K562 (cell line): ENCODE results near the gene RER1. TPM values are rescaled to one million over a fixed set of nuclear protein-coding genes. Genes with fewer than 3 reads are reported as not detected.
A peak's percentile ranks its signal among the peaks of the same experiment; 100 is the strongest.

ENCODE experiments used
- CEBPB ChIP-seq: fragments of 450-650 bp; IDR thresholded peaks from 2 replicates; pipeline ENCODE4 v1.6.1; 2016; ENCODE audit warnings: missing genetic modification characterization, missing compliant biosample characterization
- CHAMP1 ChIP-seq: fragments of 450-650 bp; IDR thresholded peaks from 2 replicates; pipeline ENCODE4 v1.6.1; 2016; ENCODE audit warnings: mild to moderate bottlenecking
- CXXC5 ChIP-seq: fragments of 250-450 bp; sonication (Bioruptor Pico); IDR thresholded peaks from 2 replicates; pipeline ENCODE4 v1.8.0; 2022; ENCODE audit warnings: inconsistent platforms, mild to moderate bottlenecking, moderate library complexity
- GTF2F1 ChIP-seq: IDR thresholded peaks from 2 replicates; pipeline ENCODE4 v1.6.1; 2011; ENCODE audit warnings: low read depth, low read length, improper control_type of control experiment
- HIVEP1 ChIP-seq: fragments of 250-450 bp; sonication (Bioruptor Pico); IDR thresholded peaks from 2 replicates; pipeline ENCODE4 v1.4.0; 2020; ENCODE audit warnings: mild to moderate bottlenecking
- NCOA4 ChIP-seq: fragments of 450-650 bp; IDR thresholded peaks from 2 replicates; pipeline ENCODE4 v1.6.1; 2018; ENCODE audit warnings: mild to moderate bottlenecking; ENCODE audit not compliant: partially characterized antibody
- SMAD4 ChIP-seq: fragments of 250-450 bp; sonication (Bioruptor Pico); conservative IDR thresholded peaks from 2 replicates; pipeline ENCODE4 v1.8.0; 2021; ENCODE audit warnings: inconsistent platforms, mild to moderate bottlenecking, moderate library complexity
- SRSF1 ChIP-seq: fragments of 200-400 bp; formaldehyde crosslinking; IDR thresholded peaks from 2 replicates; pipeline ENCODE4 v1.6.1; 2017; ENCODE audit warnings: mild to moderate bottlenecking, low read depth, low read length, moderate library complexity
- TEAD2 ChIP-seq: fragments of 450-650 bp; IDR thresholded peaks from 2 replicates; pipeline ENCODE4 v1.6.1; 2016; ENCODE audit warnings: missing genetic modification characterization, control low read depth, missing compliant biosample characterization
- TFAP4 ChIP-seq: sonication (generic); formaldehyde crosslinking; IDR thresholded peaks from 2 replicates; pipeline ENCODE4 v1.8.0; 2022; ENCODE audit warnings: missing genetic modification reagents, mild to moderate bottlenecking, moderate library complexity, borderline replicate concordance
- ZC3H4 ChIP-seq: sonication (generic); formaldehyde crosslinking; IDR thresholded peaks from 2 replicates; pipeline ENCODE4 v1.9.0; 2021; ENCODE audit warnings: missing genetic modification reagents, borderline replicate concordance
- ZFP1 ChIP-seq: fragments of 450-650 bp; formaldehyde crosslinking; IDR thresholded peaks from 2 replicates; pipeline ENCODE4 v1.4.0; 2020; ENCODE audit warnings: mild to moderate bottlenecking, mixed read lengths
- ZNF134 ChIP-seq: fragments of 250-450 bp; sonication (Bioruptor Pico); conservative IDR thresholded peaks from 2 replicates; pipeline ENCODE4 v1.4.0; 2020
- ZNF277 ChIP-seq: fragments of 250-450 bp; sonication (Bioruptor Pico); IDR thresholded peaks from 2 replicates; pipeline ENCODE4 v1.8.0; 2022; ENCODE audit warnings: inconsistent platforms, mild to moderate bottlenecking, moderate library complexity, borderline replicate concordance
- ZNF354B ChIP-seq: fragments of 250-450 bp; sonication (Bioruptor Pico); IDR thresholded peaks from 2 replicates; pipeline ENCODE4 v1.4.0; 2020
- ZNF408 ChIP-seq: fragments of 250-450 bp; sonication (Bioruptor Pico); IDR thresholded peaks from 2 replicates; pipeline ENCODE4 v1.4.0; 2020; ENCODE audit warnings: low read depth, mild to moderate bottlenecking, moderate library complexity
- polyA plus RNA-seq, 8 experiments: library from polyadenylated mRNA; depleted of rRNA in 4 of 8; stranded (reverse) in 5 of 8; unstranded in 3 of 8; fragments of >200 nt; fragmentation: Nextera tagmentation in 2 of 8; fragmentation: Illumina TruSeq in 1 of 8; extraction: Ambion mirVana in 2 of 8; extraction: Trizol in 1 of 8; gene quantifications; 2 replicates each; pipeline versions ENCODE4 v1.2.1 to v1.2.3, GENCODE V29; 2011 to 2014; ENCODE audit warnings: inconsistent platforms in 1 of 8, missing spikeins in 1 of 8
- total RNA-seq, 7 experiments: library from RNA; depleted of rRNA in 6 of 7; stranded (reverse); fragments of >200 nt in 6 of 7; fragmentation: Illumina TruSeq in 2 of 7; extraction: Trizol in 2 of 7; gene quantifications; 2 replicates each; pipeline versions ENCODE4 v1.2.1 to v1.2.3, GENCODE V29; 2011 to 2021; ENCODE audit warnings: low replicate concordance in 1 of 7
- TF ChIP-seq, protein P1 (sequence below): fragments of 150-350 bp; conservative IDR thresholded peaks from 2 replicates; pipeline ENCODE4 v1.6.1; 2014; ENCODE audit warnings: low read length
- TF ChIP-seq, protein P2 (sequence below), 2 experiments: IDR thresholded peaks; 2 replicates each; pipeline ENCODE4 v1.6.1; 2011; ENCODE audit warnings: borderline replicate concordance in 1 of 2, control low read depth in 1 of 2, low read depth in 1 of 2, low read length in 1 of 2, mild to moderate bottlenecking in 1 of 2, mixed read lengths in 1 of 2, moderate library complexity in 1 of 2; ENCODE audit not compliant: insufficient read depth in 1 of 2, insufficient read length in 1 of 2, poor library complexity in 1 of 2, severe bottlenecking in 1 of 2; ENCODE audit errors: extremely low read depth in 1 of 2

The RER1 gene
- total and polyA plus RNA-seq, 9 of the 15 experiments (the other 6 are each of a cell fraction or from before 2014, with no cell fraction given), result 19.6 to 354 (median 183) TPM

GRCh38 chr1:2391041-2391930 is at the start of gene RER1, which contains the start of gene MORN1 (continued):
- TF ChIP-seq ZFP1 (CRISPR knock-in tag), result no peak
- no peak for TF ChIP-seq ZC3H4 (CRISPR knock-in tag)
- TF ChIP-seq ZNF134 (CRISPR knock-in tag), result no peak
- no peak for TF ChIP-seq HIVEP1 (CRISPR knock-in tag)
- no peak for TF ChIP-seq CHAMP1
- TF ChIP-seq, protein P1, sequence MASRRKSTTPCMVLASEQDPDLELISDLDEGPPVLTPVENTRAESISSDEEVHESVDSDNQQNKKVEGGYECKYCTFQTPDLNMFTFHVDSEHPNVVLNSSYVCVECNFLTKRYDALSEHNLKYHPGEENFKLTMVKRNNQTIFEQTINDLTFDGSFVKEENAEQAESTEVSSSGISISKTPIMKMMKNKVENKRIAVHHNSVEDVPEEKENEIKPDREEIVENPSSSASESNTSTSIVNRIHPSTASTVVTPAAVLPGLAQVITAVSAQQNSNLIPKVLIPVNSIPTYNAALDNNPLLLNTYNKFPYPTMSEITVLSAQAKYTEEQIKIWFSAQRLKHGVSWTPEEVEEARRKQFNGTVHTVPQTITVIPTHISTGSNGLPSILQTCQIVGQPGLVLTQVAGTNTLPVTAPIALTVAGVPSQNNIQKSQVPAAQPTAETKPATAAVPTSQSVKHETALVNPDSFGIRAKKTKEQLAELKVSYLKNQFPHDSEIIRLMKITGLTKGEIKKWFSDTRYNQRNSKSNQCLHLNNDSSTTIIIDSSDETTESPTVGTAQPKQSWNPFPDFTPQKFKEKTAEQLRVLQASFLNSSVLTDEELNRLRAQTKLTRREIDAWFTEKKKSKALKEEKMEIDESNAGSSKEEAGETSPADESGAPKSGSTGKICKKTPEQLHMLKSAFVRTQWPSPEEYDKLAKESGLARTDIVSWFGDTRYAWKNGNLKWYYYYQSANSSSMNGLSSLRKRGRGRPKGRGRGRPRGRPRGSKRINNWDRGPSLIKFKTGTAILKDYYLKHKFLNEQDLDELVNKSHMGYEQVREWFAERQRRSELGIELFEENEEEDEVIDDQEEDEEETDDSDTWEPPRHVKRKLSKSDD, result no peak
- no peak for TF ChIP-seq ZNF408 (CRISPR knock-in tag)
- no peak; the same call in 1 of the 2 replicates for TF ChIP-seq SMAD4 (CRISPR knock-in tag)
- TF ChIP-seq SRSF1, result 0 out of 2 replicates have a peak, but pooled peaks have one; percentile 72
- TF ChIP-seq ZNF277, result no peak
- TF ChIP-seq TEAD2 (tag), result no peak
- TF ChIP-seq, protein P2, sequence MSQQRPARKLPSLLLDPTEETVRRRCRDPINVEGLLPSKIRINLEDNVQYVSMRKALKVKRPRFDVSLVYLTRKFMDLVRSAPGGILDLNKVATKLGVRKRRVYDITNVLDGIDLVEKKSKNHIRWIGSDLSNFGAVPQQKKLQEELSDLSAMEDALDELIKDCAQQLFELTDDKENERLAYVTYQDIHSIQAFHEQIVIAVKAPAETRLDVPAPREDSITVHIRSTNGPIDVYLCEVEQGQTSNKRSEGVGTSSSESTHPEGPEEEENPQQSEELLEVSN (IDR thresholded peaks at IDR 0.05; ENCODE audit: borderline replicate concordance in 1 of 2, extremely low read depth in 1 of 2, insufficient read depth in 1 of 2, insufficient read length in 1 of 2, low read depth in 1 of 2, low read length in 1 of 2, poor library complexity in 1 of 2, severe bottlenecking in 1 of 2), result peak; percentile 45 to 57
- peak; percentile 97 for TF ChIP-seq CXXC5 (CRISPR knock-in tag)
- TF ChIP-seq CEBPB (tag), result no peak
- peak; percentile 57; the same call in 1 of the 2 replicates for TF ChIP-seq GTF2F1
- TF ChIP-seq ZNF354B (CRISPR knock-in tag), result no peak
- TF ChIP-seq TFAP4 (CRISPR knock-in tag), result peak; percentile 98
- TF ChIP-seq NCOA4, result no peak
